ENCODE data around the gene PHLDB2.

PHLDB2 gene

DNA sequence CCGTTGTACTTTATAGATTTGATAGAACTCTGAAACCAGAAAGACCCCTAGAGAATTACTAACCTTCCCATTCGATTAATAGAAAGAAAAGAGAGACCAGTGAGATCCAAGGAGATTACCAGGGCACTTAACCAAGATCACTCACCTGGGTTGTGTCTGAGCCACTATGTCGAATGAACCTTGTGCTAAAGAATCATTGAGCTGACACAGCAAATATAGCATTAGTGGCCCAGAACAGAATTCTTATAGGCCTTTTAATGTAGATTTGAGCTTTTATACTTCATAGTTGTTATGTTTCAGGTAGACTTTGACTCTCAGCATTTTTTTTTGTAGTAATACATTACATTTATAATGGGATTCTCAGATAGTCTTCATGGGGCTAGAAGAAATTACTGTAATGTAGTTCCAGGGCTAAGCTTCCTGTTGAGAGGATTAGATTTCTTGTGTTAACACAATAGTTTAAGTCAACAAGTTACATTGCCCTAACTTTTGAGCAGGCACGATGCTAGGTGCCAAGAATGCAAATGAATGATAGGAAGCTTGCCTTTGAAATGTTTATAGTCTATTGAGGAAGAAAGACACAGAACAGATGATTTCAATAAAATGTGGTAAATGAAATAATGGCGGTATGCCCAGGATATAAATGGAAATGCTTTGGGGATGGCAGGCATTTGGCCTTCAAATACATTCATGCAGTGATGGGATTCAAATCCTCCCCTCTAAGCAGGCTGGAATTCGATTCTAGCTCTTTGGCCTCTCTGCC lies 95.3 kb downstream of the PHLDB2 start:
- no peak for DNase-seq (ENCODE audit: low read depth, low spot score)
- TF ChIP-seq YY1 (IDR thresholded peaks at IDR 0.05; ENCODE audit: insufficient read depth, insufficient read length) (no peak), ZNF274 (IDR thresholded peaks at IDR 0.05; ENCODE audit: low read depth, low read length) (no peak), SUZ12 (IDR thresholded peaks at IDR 0.05; ENCODE audit: extremely low read depth, insufficient read depth, insufficient read length) (no peak)
- H3K36me3 ChIP-seq (ENCODE audit: insufficient read depth, insufficient read length, low read length): peaks cover 30% of the 10 kb centered on the region

DNA sequence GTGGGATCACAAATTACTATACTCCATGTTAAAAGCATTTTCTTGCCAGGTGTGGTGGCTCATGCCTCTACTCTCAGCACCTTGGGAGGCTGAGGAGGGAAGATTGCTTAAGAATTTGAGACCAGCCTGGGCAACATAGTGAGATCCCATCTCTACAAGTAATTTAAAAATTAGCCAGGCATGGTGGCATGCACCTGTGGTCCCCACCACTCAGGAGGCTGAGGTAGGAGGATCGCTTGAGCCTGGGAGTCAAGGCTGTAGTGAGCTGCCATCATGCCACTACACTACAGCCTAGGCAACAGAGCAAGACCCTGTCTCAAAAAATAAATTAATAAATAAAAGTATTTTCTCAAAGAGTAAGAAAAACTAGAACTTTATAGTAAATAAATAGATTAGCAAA lies 96.8 kb downstream of the PHLDB2 start:
- no peak overlapping the region for H3K4me3 ChIP-seq (ENCODE audit: insufficient read length, low read depth)
- H3K9ac ChIP-seq (ENCODE audit: insufficient read length, low read depth): no peak overlapping the region
- H3K9me3 ChIP-seq (ENCODE audit: insufficient read depth, low read length): no peaks in the 10 kb centered on the region
- no peaks in the 10 kb centered on the region for H3K4me1 ChIP-seq (ENCODE audit: insufficient read depth, insufficient read length)
- no peaks in the 10 kb centered on the region for H3K27me3 ChIP-seq (ENCODE audit: insufficient read depth, insufficient read length)
- TF ChIP-seq YY1 (IDR thresholded peaks at IDR 0.05; ENCODE audit: insufficient read depth, insufficient read length) (no peak), ZNF274 (IDR thresholded peaks at IDR 0.05; ENCODE audit: low read depth, low read length) (no peak), SUZ12 (IDR thresholded peaks at IDR 0.05; ENCODE audit: extremely low read depth, insufficient read depth, insufficient read length) (no peak)
- peaks cover 34% of the 10 kb centered on the region for H3K36me3 ChIP-seq (ENCODE audit: insufficient read depth, insufficient read length, low read length)
- DNase-seq (ENCODE audit: low read depth, low spot score): no peak

More for the DNA sequence above, 95.3 kb downstream of the PHLDB2 start:
- Histone ChIP-seq H3K4me1 (ENCODE audit: insufficient read depth, insufficient read length) (no peaks in the 10 kb centered on the region), H3K4me3 (ENCODE audit: insufficient read length, low read depth) (no peak overlapping the region), H3K9me3 (ENCODE audit: insufficient read depth, low read length) (no peaks in the 10 kb centered on the region), H3K9ac (ENCODE audit: insufficient read length, low read depth) (no peak overlapping the region), H3K27me3 (ENCODE audit: insufficient read depth, insufficient read length) (no peaks in the 10 kb centered on the region)

DNA sequence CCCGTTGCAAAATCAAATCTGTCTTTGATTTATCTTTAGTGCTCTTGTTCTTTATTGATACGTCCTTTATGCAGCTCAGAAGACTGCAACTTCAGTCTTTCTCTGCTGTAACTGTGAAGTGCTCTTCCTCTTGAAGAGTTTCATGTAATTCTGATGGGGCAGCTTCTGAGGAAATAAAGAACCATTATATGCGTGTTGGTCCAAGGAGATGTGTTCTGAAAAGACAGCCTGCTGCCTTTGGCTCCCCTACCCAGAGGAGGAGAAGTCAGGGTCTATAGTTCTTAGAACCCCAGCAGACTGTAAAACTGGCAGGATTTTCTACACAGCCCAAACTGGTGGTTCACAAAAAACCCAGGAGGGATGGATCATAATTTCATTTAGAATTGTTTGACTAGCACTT lies 97.4 kb downstream of the PHLDB2 start:
- H3K9ac ChIP-seq (ENCODE audit: insufficient read length, low read depth): no peak overlapping the region

DNA sequence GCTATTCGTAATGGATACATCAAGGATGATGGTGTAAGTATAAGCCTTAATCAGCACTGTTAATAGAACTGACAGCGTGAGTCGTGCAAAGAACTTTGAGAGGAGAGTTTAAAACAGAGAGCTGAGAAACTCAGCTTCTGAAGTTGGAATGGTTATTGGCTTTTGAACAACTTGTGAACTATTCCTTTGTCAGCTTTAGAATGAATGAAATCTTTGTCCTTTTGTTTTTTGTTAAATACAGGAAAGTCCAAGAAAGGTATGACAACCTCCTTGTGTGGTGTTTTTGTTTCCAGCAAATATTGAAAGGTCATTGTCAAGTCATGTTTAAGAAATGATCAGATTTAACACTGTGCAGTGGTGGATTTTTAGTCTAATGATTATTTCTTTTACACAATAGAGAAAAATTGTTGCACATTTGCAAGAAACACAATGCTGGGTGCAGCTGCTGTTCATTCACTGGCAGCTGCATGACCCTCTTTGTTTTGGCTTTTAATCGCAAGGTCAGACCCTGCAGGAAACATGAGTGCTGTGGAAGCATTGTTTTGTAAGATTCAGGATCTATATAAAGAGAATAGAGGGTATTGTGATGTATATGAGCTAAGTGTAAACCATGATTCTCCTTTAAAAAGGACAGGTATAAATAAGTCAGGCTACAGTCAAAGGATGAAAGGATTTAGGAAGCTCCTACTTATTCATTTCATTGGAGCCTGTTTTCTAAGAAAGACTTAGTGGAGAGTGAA lies 98.1 kb downstream of the PHLDB2 start:
- peak; percentile 54 for DNase-seq (ENCODE audit: low read depth, low spot score)
- Histone ChIP-seq H3K9me3 (ENCODE audit: insufficient read depth, low read length) (no peaks in the 10 kb centered on the region), H3K36me3 (ENCODE audit: insufficient read depth, insufficient read length, low read length) (peaks cover 36% of the 10 kb centered on the region), H3K9ac (ENCODE audit: insufficient read length, low read depth) (no peak overlapping the region), H3K4me1 (ENCODE audit: insufficient read depth, insufficient read length) (no peaks in the 10 kb centered on the region), H3K27me3 (ENCODE audit: insufficient read depth, insufficient read length) (no peaks in the 10 kb centered on the region), H3K4me3 (ENCODE audit: insufficient read length, low read depth) (no peak overlapping the region)
- TF ChIP-seq SUZ12 (IDR thresholded peaks at IDR 0.05; ENCODE audit: extremely low read depth, insufficient read depth, insufficient read length) (no peak), YY1 (IDR thresholded peaks at IDR 0.05; ENCODE audit: insufficient read depth, insufficient read length) (no peak)

More for the DNA sequence above, 97.4 kb downstream of the PHLDB2 start:
- TF ChIP-seq YY1 (IDR thresholded peaks at IDR 0.05; ENCODE audit: insufficient read depth, insufficient read length) (no peak), ZNF274 (IDR thresholded peaks at IDR 0.05; ENCODE audit: low read depth, low read length) (no peak)
- Histone ChIP-seq H3K36me3 (ENCODE audit: insufficient read depth, insufficient read length, low read length) (peaks cover 31% of the 10 kb centered on the region), H3K9me3 (ENCODE audit: insufficient read depth, low read length) (no peaks in the 10 kb centered on the region), H3K4me3 (ENCODE audit: insufficient read length, low read depth) (no peak overlapping the region), H3K4me1 (ENCODE audit: insufficient read depth, insufficient read length) (no peaks in the 10 kb centered on the region), H3K27me3 (ENCODE audit: insufficient read depth, insufficient read length) (no peaks in the 10 kb centered on the region)
- no peak for DNase-seq (ENCODE audit: low read depth, low spot score)

DNA sequence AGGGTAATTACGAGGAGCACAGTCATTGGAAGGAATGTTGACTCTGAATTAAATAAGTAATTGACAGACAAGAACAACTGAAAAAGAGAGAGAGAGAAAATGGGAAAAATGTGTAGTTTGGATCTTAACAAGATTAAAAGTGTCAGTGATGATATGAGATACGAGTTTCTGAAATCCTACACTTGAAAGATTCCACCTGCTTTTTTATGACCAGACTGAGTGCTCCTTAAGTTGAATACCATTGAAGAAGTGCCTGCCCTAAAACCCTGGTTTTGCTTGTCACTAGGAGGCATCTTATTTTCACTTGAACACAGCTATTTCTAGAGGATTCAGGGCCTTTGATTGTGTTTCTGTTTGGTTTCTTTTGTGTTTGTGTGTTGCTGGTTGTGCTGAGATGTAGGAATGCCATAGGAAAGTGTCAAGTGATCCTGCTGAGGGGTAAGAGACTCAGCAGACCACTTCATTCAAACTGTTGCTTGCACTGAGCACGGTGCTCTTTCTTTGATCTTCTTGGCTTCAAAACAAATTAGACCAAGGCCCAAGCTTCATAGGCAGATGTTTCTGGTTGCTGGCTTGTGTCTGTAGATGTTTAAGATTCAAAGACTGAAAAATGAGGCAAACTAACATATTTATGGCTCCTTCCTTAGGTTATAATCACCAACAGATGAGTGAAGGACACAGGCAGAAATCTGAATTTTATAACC lies 102.5 kb downstream of the PHLDB2 start:
- Histone ChIP-seq H3K9me3 (ENCODE audit: insufficient read depth, low read length) (no peaks in the 10 kb centered on the region), H3K27me3 (ENCODE audit: insufficient read depth, insufficient read length) (no peaks in the 10 kb centered on the region), H3K4me3 (ENCODE audit: insufficient read length, low read depth) (no peak overlapping the region), H3K9ac (ENCODE audit: insufficient read length, low read depth) (no peak overlapping the region), H3K36me3 (ENCODE audit: insufficient read depth, insufficient read length, low read length) (peaks cover 23% of the 10 kb centered on the region), H3K4me1 (ENCODE audit: insufficient read depth, insufficient read length) (no peaks in the 10 kb centered on the region)
- no peak for TF ChIP-seq ZNF274 (IDR thresholded peaks at IDR 0.05; ENCODE audit: low read depth, low read length)
- no peak for TF ChIP-seq YY1 (IDR thresholded peaks at IDR 0.05; ENCODE audit: insufficient read depth, insufficient read length)
- no peak for TF ChIP-seq SUZ12 (IDR thresholded peaks at IDR 0.05; ENCODE audit: extremely low read depth, insufficient read depth, insufficient read length)
- DNase-seq (ENCODE audit: low read depth, low spot score): no peak

DNA sequence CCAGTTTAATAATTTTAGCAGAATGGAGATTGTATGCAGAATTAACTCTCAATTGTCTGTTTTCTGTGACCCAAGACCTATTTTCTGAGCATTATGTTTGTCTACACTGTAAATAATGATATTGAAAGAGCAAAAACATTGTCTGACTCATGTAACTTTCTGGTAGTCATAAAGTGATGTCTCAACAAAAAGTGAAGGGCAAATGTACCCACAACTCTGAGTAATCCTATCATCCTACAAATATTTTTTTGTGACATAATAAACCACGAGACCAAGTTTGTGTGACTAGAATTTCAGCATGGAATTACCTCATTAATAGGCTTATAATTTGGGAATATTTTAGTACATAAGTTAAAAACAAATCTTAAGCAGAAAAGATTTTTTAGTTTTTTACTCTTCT lies 104.4 kb downstream of the PHLDB2 start:
- H3K4me3 ChIP-seq (ENCODE audit: insufficient read length, low read depth): no peak overlapping the region
- H3K9me3 ChIP-seq (ENCODE audit: insufficient read depth, low read length): no peaks in the 10 kb centered on the region
- peaks cover 28% of the 10 kb centered on the region for H3K36me3 ChIP-seq (ENCODE audit: insufficient read depth, insufficient read length, low read length)
- no peak overlapping the region for H3K9ac ChIP-seq (ENCODE audit: insufficient read length, low read depth)
- TF ChIP-seq ZNF274 (IDR thresholded peaks at IDR 0.05; ENCODE audit: low read depth, low read length): no peak
- TF ChIP-seq YY1 (IDR thresholded peaks at IDR 0.05; ENCODE audit: insufficient read depth, insufficient read length): no peak
- no peak for TF ChIP-seq SUZ12 (IDR thresholded peaks at IDR 0.05; ENCODE audit: extremely low read depth, insufficient read depth, insufficient read length)
- no peak for DNase-seq (ENCODE audit: low read depth, low spot score)
- no peaks in the 10 kb centered on the region for H3K4me1 ChIP-seq (ENCODE audit: insufficient read depth, insufficient read length)
- no peaks in the 10 kb centered on the region for H3K27me3 ChIP-seq (ENCODE audit: insufficient read depth, insufficient read length)

DNA sequence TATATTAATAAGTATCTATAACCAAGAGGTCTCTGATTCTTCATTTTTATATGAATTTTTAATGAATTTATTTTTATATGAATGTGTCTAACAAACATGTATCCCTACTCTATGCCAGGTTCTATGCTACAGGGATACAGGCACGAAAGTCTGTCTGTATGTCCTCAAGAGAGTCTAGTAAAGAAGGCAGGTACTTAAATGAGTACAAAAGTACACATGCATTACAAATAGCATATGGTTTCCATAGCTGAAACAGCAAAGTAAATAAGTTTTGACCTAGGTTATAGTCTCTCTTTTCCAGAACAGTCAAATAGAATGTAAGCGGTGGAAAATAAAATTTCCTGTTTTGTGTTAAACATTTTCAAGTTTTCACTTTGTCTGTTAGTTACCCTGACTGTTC lies 106.4 kb downstream of the PHLDB2 start:
- no peak for DNase-seq (ENCODE audit: low read depth, low spot score)
- peaks cover 31% of the 10 kb centered on the region for H3K36me3 ChIP-seq (ENCODE audit: insufficient read depth, insufficient read length, low read length)
- H3K27me3 ChIP-seq (ENCODE audit: insufficient read depth, insufficient read length): no peaks in the 10 kb centered on the region
- no peaks in the 10 kb centered on the region for H3K9me3 ChIP-seq (ENCODE audit: insufficient read depth, low read length)
- no peak overlapping the region for H3K4me3 ChIP-seq (ENCODE audit: insufficient read length, low read depth)
- no peak overlapping the region for H3K9ac ChIP-seq (ENCODE audit: insufficient read length, low read depth)
- no peaks in the 10 kb centered on the region for H3K4me1 ChIP-seq (ENCODE audit: insufficient read depth, insufficient read length)
- TF ChIP-seq ZNF274 (IDR thresholded peaks at IDR 0.05; ENCODE audit: low read depth, low read length) (no peak), SUZ12 (IDR thresholded peaks at IDR 0.05; ENCODE audit: extremely low read depth, insufficient read depth, insufficient read length) (no peak), YY1 (IDR thresholded peaks at IDR 0.05; ENCODE audit: insufficient read depth, insufficient read length) (no peak)
